HG02571 (cell line): Measurements from ENCODE around the gene IL18BP.

ENCODE experiments used
- ATAC-seq: cut with Tn5 transposase; IDR thresholded peaks from one replicate; pipeline ENCODE4 v1.9.1; 2021; ENCODE audit warnings: mild to moderate bottlenecking, moderate library complexity; ENCODE audit not compliant: unreplicated experiment

Gene IL18BP

DNA sequence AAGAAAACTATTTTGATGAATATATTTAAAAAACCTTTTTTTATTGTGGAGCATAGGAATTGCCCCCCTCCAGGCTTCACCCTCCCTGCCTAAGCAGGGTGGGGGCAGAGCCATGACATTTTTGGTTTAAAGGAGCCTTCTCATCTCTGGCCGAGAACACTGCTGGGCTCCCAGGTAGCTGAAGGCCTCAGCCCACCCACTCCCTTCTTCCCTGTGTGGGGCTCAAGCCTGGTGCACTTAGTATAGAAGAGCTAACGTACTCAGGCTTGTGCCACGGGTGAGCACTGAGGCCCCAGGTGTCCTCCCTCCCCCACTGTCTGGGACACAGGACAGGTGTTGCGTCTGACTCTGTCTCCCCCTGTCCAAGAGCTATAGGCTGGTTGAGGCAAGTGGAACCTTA, 2.2 kb upstream of the IL18BP start:
- ATAC-seq = no peak

GRCh38 chr11:71996946-71997345, 1.8 kb upstream of the IL18BP start:
- ATAC-seq = no peak

DNA sequence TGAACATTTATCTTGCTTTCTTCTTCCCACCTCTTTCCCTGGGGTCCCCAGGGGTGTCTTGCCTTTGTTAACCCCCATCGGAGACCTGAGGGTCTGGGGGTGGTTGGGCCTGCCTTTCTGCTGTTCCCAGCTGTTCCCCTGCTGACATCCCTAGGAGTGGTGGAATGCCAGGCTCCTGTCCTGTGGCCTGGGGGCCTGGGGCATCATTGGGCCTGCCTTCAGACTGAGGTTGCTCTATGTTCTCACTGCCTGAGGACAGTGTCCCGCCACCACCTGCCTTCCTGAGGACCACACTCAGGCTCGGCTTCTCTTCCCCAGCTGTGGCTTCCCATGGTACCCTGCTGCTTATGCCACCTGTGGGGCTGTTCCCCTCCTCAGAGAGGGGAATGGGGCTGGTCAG, 1.1 kb upstream of the IL18BP start:
- no peak for ATAC-seq

- no peak for ATAC-seq
Measured at GRCh38 chr11:71998061-71998460, 648 bp upstream of the IL18BP start.

GRCh38 chr11:71999362-71999761, 653 bp downstream of the IL18BP start:
- no peak for ATAC-seq

GRCh38 chr11:71999798-72000197, 1.1 kb downstream of the IL18BP start:
- no peak for ATAC-seq

- ATAC-seq = no peak
Measured at GRCh38 chr11:72000202-72000867, 1.6 kb downstream of the IL18BP start.

GRCh38 chr11:72001285-72001684, 2.6 kb downstream of the IL18BP start:
- ATAC-seq = no peak

- ATAC-seq = no peak
Measured at GRCh38 chr11:72001834-72002591, 3.3 kb downstream of the IL18BP start.

DNA sequence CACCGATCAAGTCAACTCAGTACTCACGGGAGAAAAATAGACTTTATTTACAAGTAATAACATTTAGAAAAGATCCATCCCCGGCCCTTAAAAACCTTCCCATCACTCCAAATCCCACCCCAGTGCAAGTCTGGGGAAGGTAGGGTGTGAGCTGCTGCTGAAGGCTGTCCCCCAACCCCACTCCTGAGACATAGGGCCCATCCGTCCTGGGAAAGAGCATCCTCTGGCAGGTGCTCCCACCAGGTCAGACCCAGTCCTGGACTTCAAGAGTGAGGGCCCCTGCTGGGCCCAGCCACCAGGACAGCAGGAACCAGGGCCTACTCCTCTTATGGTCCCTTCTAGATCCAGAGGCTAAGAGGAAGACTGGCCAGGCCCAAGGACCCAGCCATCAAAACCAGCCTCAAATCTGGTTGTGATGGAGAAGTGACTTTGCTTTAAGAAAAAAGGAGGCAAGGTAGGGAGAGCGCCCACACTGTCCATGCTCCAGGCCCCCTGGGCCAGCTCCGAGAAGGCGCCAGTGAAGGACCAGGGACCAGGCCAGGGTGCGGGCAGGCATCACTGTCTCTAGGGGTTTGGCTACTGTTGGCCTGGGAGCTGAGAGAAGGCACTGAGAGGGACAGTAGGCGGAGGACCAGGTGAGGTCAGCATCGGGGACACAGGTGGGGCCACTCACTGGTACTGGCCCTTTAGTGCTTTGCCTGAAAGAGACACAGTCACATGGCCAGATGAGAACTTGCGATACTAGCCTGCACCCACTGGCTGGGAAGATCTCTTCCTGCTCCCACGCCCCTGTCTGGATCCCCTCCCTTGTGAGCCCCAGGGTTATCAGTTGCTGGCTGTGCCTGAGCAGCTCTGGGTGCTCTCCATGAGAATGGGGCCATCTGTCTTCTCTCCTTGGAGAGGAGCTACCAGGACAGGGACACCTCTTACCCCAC, 4.4 kb downstream of the IL18BP start:
- ATAC-seq = no peak

GRCh38 chr11:72003776-72004171, 5.1 kb downstream of the IL18BP start:
- no peak for ATAC-seq

GRCh38 chr11:72004515-72005346, 6.0 kb downstream of the IL18BP start:
- ATAC-seq = no peak

DNA sequence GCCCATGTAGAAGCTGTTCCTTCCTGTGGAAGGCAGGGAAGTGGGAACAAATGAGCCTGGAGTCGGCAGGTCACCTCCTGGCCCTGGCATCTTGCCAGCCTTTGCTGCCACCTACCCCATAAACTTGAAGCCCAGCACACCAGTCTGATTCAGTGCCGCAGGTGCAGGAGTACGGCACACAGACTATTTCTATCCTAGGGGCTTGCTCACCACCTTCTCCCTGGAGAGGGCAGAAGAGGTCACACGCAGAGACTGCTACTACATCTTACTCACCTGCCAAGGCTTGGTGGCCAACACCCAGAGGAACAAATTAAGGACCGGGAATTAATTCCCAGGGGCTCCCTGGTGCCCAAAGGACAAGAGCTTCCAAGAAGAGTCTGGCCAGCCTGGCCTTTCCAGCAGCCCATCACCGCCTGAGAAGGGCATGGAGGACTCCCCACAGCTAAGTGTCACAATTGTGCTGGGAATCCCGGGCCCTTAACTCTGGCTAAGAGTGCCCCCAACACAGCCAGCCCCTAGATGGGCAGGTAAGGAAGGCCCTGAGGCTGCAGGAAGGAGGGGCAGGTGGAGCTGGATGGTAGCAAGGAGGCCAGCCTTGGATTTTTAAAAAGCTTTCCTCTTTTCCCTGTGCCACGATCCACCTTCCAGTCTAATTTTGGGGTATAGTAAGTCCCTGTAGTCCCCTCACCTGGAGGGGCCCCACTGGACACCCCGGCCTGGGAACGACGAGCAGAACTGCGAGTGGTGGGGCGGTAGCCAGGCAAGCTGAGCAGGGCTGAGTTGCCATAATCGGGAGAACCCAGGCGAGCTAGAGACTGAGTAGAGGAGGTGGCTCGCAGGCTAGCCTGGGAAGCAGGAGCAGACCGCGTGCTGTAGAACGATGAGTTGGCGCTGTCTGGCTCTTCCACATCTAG, 6.9 kb downstream of the IL18BP start:
- ATAC-seq = no peak

- no peak for ATAC-seq
Measured at GRCh38 chr11:72006309-72007088, 7.8 kb downstream of the IL18BP start.

DNA sequence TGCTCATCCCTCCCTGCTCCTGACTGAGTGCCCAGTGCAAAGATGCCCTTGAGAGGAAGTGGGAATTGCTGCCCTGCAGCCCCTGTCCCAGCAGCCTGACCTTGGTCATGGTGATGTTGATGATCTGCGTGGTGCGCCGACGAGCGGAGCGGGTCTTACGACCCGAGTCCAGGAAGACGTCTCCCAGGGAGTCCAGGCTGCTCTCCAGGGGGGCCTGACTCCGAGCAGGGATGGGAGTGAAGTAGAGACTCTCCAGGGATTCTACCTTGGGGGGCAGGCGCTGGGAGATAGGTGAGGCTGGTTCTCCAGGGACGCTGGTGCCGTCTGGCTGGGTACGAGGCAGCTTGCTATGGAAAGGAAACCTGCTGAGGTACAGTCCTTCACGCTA, 8.4 kb downstream of the IL18BP start:
- ATAC-seq = no peak

DNA sequence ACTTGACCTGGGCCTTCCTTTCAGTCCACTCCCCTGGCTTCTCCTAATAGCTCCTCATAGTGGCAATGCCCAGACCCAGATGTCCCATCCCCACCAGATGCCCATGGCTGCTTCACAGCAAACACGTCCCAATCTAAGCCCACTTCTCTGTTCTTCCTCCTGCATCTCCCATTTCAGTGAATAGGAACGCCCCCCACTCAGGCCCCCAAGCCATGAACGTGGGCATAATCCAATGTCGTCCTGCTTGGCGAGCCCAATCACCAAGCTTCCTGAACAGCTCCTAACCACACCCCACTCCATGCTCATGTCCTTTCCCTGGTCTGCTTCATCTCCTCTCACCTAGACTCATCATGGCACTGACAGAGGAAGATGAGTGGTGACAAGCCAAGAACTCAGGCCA, 8.9 kb downstream of the IL18BP start:
- no peak for ATAC-seq

GRCh38 chr11:72008728-72009127, 10.0 kb downstream of the IL18BP start:
- ATAC-seq = no peak

DNA sequence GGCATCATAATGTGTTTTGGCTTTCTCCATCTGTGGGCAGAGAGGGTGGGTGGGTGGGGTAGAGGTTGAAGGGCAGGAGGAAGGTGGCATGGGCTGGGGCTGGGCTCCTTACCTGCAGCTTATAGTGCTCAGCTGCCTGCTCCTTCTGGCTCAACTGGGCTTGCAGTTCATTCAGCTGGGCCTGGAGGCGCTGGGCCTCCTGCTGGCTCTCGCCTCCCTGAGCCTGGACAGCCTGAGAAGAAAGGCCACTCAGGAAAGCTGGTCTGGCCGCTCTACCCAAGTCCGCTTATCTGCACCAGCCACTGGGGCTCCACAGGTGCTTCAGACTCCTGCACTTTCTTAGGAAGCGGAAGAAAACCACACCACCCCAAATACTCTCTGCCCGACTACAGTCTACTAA, 10.4 kb downstream of the IL18BP start:
- no peak for ATAC-seq
